Stimulated activated naive B cell treated with anti-CD40 and anti-IgM and Interleukin-4, amounts not matched to agents 10 μg/mL and 1 μg/mL and 100 μg/mL, for 72 hours (primary cell): ENCODE measurements around the gene UBAP2L.
"Not testable (repeated sequence)": the region's sequence is repeated elsewhere in the genome, so short reads cannot be mapped to it uniquely, and the experiment has no call there.

ENCODE experiments used
- ATAC-seq, 2 donors: fragments of 150-1000 bp; cut with Tn5 transposase; replicated peaks; 2 replicates each; pipeline ENCODE4 v1.10.0; 2021; ENCODE audit warnings: moderate library complexity in 1 of 2
- DNase-seq: peaks from one replicate; pipeline ENCODE4 v3.0.0; 2021
- H3K27ac Mint-ChIP-seq: one replicate; pipeline ENCODE4 v1.8.0; 2022; ENCODE audit warnings: mild to moderate bottlenecking, mixed read lengths
- H3K27me3 Mint-ChIP-seq, 2 donors: one replicate each; pipeline ENCODE4 v1.8.0; 2022; ENCODE audit warnings: mixed read lengths in 2 of 2
- H3K36me3 Mint-ChIP-seq, 2 donors: one replicate each; pipeline ENCODE4 v1.8.0; 2022; ENCODE audit warnings: mixed read lengths in 2 of 2, mild to moderate bottlenecking in 1 of 2
- H3K4me1 Mint-ChIP-seq, 2 donors: one replicate each; pipeline ENCODE4 v1.8.0; 2022; ENCODE audit warnings: mixed read lengths in 2 of 2, mild to moderate bottlenecking in 1 of 2
- H3K4me3 Mint-ChIP-seq, 2 donors: one replicate each; pipeline ENCODE4 v1.8.0; 2022; ENCODE audit warnings: mild to moderate bottlenecking in 2 of 2, mixed read lengths in 2 of 2, moderate library complexity in 1 of 2
- H3K9me3 Mint-ChIP-seq, 2 donors: one replicate each; pipeline ENCODE4 v1.8.0; 2022; ENCODE audit warnings: mixed read lengths in 2 of 2, mild to moderate bottlenecking in 1 of 2

Gene UBAP2L

DNA sequence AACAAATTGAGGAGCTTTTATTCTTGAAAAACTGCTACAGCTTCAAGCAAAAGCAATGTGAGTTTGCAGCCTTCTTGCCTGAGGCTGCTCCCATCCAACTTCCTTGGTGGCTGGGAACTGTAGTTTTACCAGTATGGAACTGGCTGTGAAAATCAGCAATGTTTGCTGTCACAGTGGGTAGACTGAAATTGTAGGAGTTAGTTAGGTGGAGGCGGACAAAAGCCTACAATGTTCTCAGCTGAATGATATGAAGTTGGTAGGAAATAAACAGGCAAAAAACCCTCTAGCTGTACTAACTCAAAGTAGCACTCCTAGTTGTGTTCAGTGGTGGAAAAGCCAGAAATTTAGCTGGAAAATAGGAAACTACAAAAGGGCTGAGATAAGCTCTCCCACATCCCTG, 70.2 kb downstream of the UBAP2L start:
- Mint-ChIP-seq H3K4me1 (no peaks in the 10 kb centered on the region), H3K4me3 (no peak overlapping the region), H3K9me3 (peaks cover 10% of the 10 kb centered on the region in 2 donors), H3K36me3 (peaks cover 10 to 13% of the 10 kb centered on the region in 2 donors), H3K27ac (no peak overlapping the region), H3K27me3 (peaks cover 8 to 21% of the 10 kb centered on the region in 2 donors)
- ATAC-seq (no peak), DNase-seq (no peak)

GRCh38 chr1:154295408-154296235, 74.9 kb downstream of the UBAP2L start:
- DNase-seq: no peak
- peaks cover 10% of the 10 kb centered on the region in 2 donors for H3K9me3 Mint-ChIP-seq

GRCh38 chr1:154301582-154301981, 80.8 kb downstream of the UBAP2L start:
- Mint-ChIP-seq H3K4me3 (no peak overlapping the region), H3K9me3 (no peaks in the 10 kb centered on the region), H3K36me3 (no peaks in the 10 kb centered on the region), H3K27ac (no peak overlapping the region), H3K27me3 (peaks cover 0 to 4% of the 10 kb centered on the region in 2 donors), H3K4me1 (peaks cover 0 to 1% of the 10 kb centered on the region in 2 donors)
- ATAC-seq (no peak), DNase-seq (no peak)

More at GRCh38 chr1:154295408-154296235, 74.9 kb downstream of the UBAP2L start:
- no peaks in the 10 kb centered on the region for H3K4me1 Mint-ChIP-seq
- no peak overlapping the region for H3K27ac Mint-ChIP-seq
- H3K27me3 Mint-ChIP-seq: peaks cover 0 to 5% of the 10 kb centered on the region in 2 donors
- peaks cover 10 to 13% of the 10 kb centered on the region in 2 donors for H3K36me3 Mint-ChIP-seq
- ATAC-seq: no peak
- H3K4me3 Mint-ChIP-seq: no peak overlapping the region

DNA sequence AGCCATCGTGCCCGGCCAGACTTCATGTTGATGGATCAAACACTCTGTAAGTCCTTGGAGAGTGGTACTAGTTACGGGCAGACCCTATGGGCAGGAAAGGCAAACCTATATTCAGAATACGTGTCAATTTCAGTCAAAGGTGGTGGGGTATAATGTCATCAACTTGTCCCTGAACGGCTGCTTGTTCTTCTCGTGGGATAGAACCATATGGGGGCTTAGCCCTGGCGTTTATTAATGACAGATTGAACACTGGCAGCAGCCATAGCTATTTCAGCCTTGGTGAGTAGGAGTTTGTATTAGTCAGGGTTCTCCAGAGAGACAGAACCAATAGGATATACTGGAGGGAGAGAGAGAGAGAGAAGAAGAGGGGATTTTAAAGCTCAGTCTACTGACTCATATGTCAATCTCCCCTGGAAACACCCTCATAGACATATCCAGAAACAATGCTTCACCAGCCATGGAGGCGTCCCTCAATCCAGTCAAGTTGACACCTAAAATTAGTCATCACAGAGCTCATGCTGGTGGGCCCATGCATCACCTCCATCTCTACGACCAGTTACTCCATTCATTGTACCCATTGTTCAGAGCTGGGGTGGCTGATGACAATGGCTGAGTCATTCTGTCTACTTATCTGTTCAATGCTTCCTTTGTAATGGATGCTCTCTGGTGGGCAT, 84.0 kb downstream of the UBAP2L start:
- ATAC-seq (peak; percentile 48 to 89), DNase-seq (peak; percentile 14)
- Mint-ChIP-seq H3K9me3 (peaks cover 0 to 2% of the 10 kb centered on the region in 2 donors), H3K4me3 (no peak overlapping the region), H3K36me3 (no peaks in the 10 kb centered on the region), H3K27me3 (peaks cover 0 to 10% of the 10 kb centered on the region in 2 donors), H3K4me1 (peaks cover 0 to 1% of the 10 kb centered on the region in 2 donors), H3K27ac (no peak overlapping the region)

- no peaks in the 10 kb centered on the region for H3K36me3 Mint-ChIP-seq
- peaks cover 0 to 1% of the 10 kb centered on the region in 2 donors for H3K4me1 Mint-ChIP-seq
- H3K4me3 Mint-ChIP-seq: no peak overlapping the region
- DNase-seq (no peak), ATAC-seq (no peak)
- peaks cover 0 to 10% of the 10 kb centered on the region in 2 donors for H3K27me3 Mint-ChIP-seq
- H3K9me3 Mint-ChIP-seq: peaks cover 0 to 2% of the 10 kb centered on the region in 2 donors
- no peak overlapping the region for H3K27ac Mint-ChIP-seq
These were observed 85.4 kb downstream of the UBAP2L start for GRCh38 chr1:154306151-154306550.

DNA sequence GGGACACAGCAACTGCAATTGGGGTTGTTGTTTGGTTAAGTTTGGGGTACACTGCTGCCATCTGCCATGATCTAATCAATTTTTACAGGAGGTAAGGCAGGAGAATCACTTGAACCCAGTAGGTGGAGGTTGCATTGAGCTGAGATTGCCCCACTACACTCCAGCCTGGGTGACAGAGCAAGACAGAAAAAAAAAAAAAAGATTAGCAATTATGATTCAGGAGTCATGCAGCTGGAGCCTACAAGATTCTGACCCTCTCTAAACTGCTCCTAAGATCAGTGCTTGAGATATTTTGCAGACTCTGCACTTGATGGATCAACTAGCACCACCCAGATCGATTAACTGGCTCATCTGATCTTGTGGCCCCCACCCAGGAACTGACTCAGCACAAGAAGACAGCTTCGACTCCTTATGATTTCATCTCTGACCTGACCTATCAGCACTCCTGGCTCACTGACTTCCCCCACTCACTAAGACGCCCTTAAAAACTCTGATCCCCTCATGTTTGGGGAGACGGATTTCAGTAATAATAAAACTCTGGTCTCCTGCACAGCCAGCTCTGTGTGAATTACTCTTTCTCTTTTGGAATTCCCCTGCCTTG, 87.0 kb downstream of the UBAP2L start:
- H3K36me3 Mint-ChIP-seq, H3K27ac Mint-ChIP-seq, DNase-seq, H3K9me3 Mint-ChIP-seq, H3K4me1 Mint-ChIP-seq, ATAC-seq, H3K4me3 Mint-ChIP-seq: not testable (repeated sequence)
- H3K27me3 Mint-ChIP-seq: peaks cover 6 to 17% of the 10 kb centered on the region in 2 donors

- H3K36me3 Mint-ChIP-seq, H3K4me3 Mint-ChIP-seq, ATAC-seq, H3K27ac Mint-ChIP-seq, H3K4me1 Mint-ChIP-seq, H3K9me3 Mint-ChIP-seq, DNase-seq: not testable (repeated sequence)
- H3K27me3 Mint-ChIP-seq: peaks cover 15 to 23% of the 10 kb centered on the region in 2 donors
These were observed 88.4 kb downstream of the UBAP2L start for GRCh38 chr1:154309136-154309535.

- H3K36me3 Mint-ChIP-seq, H3K27ac Mint-ChIP-seq, H3K4me1 Mint-ChIP-seq, ATAC-seq, H3K9me3 Mint-ChIP-seq, DNase-seq, H3K4me3 Mint-ChIP-seq: not testable (repeated sequence)
- peaks cover 15 to 19% of the 10 kb centered on the region in 2 donors for H3K27me3 Mint-ChIP-seq
These were observed 91.7 kb downstream of the UBAP2L start for GRCh38 chr1:154312229-154313065.

- Mint-ChIP-seq H3K36me3 (no peaks in the 10 kb centered on the region), H3K27ac (no peak overlapping the region), H3K4me1 (no peaks in the 10 kb centered on the region), H3K9me3 (peaks cover 4% of the 10 kb centered on the region in 2 donors), H3K27me3 (peaks cover 21 to 24% of the 10 kb centered on the region in 2 donors), H3K4me3 (no peak overlapping the region)
- ATAC-seq: no peak
- DNase-seq: no peak
These were observed 92.3 kb downstream of the UBAP2L start for GRCh38 chr1:154313066-154313356.

DNA sequence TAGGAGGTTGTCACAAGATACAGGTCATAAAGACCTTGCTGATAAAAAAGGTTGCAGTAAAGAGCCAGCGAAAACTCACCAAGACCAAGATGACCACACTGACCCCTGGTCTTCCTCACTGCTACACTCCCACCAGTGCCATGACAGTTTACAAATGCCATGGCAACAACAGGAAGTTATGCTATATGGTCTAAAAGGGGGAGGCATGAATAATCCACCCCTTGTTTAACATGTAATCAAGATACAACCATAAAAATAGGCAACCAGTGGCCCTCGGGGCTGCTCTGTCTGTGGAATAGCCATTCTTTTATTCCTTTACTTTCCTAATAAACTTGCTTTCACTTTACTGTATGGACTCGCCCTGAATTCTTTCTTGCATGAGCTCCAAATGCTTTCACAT, 93.5 kb downstream of the UBAP2L start:
- H3K4me3 Mint-ChIP-seq, DNase-seq, H3K36me3 Mint-ChIP-seq, H3K9me3 Mint-ChIP-seq, ATAC-seq, H3K4me1 Mint-ChIP-seq, H3K27ac Mint-ChIP-seq: not testable (repeated sequence)
- peaks cover 25 to 28% of the 10 kb centered on the region in 2 donors for H3K27me3 Mint-ChIP-seq

- Mint-ChIP-seq H3K27ac (no peak overlapping the region), H3K4me1 (no peaks in the 10 kb centered on the region), H3K4me3 (no peak overlapping the region), H3K9me3 (peaks cover 1 to 4% of the 10 kb centered on the region in 2 donors), H3K27me3 (peaks cover 33 to 44% of the 10 kb centered on the region in 2 donors), H3K36me3 (no peaks in the 10 kb centered on the region)
- no peak for ATAC-seq
- no peak for DNase-seq
These were observed 95.9 kb downstream of the UBAP2L start for GRCh38 chr1:154316704-154317103.

- peaks cover 31 to 44% of the 10 kb centered on the region in 2 donors for H3K27me3 Mint-ChIP-seq
- ATAC-seq (no peak), DNase-seq (no peak)
- H3K27ac Mint-ChIP-seq: no peak overlapping the region
- H3K36me3 Mint-ChIP-seq: no peaks in the 10 kb centered on the region
- H3K9me3 Mint-ChIP-seq: peaks cover 1 to 4% of the 10 kb centered on the region in 2 donors
- no peaks in the 10 kb centered on the region for H3K4me1 Mint-ChIP-seq
- no peak overlapping the region for H3K4me3 Mint-ChIP-seq
These were observed 97.6 kb downstream of the UBAP2L start for GRCh38 chr1:154318386-154318785.
